Measurements from ENCODE around the gene RARRES1. TPM values are rescaled to one million over a fixed set of nuclear protein-coding genes. Genes with fewer than 3 reads are reported as not detected.

RARRES1 gene
- total RNA-seq, 3 donors from 2014 or later: 3.5 to 568 (median 403) TPM

DNA sequence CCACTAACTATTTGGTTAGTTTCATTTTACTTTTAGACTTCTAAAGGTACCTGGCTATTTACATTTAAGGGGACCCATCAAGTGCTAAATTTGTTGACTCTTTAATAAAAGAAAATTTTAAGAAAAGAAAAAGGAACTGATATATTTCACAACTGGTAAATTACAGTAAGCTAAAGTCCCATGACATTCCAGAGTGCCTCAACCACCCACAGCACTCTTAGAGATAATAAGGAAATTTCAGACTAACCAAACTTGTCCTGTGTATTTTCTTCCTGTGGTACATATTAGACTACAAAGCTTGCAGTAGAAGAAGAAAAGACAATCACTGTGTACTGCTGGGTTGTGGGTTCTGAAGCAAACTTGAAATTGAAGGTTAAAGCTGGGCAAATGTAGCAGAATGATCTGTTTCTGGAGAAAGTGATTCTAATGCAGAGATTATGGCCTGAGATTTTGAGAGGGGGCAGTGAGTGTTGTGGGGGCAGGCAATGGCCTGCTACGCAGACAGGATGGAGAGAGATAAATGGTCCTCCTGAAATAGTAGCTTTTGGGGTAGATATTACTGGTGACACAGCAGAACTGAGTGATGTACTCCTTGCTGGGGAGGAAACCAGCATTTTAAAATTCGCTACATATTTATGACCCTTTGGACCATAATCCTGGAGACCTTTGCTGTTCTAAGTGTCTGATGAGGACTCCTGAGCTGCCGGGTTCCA lies 45.1 kb upstream of the RARRES1 start:
- peaks cover 5 to 17% of the 10 kb centered on the region in 2 donors for H3K4me1 ChIP-seq

DNA sequence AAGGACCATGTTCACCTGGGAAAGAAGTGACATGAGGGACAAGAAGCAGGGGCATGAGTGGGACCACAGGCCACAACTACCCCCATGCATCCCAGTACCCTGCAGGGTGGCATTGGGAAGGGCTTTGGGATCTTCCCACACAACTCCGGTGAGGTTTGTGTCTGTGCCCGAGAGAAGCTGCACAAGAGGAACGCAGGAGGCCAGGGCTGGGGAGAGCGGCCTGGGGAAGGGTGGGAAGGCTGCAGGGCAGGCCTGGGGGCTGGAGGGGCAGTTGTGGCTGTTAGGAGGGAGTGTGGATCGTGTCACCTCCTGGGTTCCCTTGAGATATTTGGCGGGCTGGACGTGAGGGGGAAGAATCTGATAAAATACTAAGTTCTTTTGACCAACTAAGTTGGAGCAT lies 44.3 kb upstream of the RARRES1 start:
- TF ChIP-seq POLR2AphosphoS5 (IDR thresholded peaks at IDR 0.05): no peak
- TF ChIP-seq, protein P1, sequence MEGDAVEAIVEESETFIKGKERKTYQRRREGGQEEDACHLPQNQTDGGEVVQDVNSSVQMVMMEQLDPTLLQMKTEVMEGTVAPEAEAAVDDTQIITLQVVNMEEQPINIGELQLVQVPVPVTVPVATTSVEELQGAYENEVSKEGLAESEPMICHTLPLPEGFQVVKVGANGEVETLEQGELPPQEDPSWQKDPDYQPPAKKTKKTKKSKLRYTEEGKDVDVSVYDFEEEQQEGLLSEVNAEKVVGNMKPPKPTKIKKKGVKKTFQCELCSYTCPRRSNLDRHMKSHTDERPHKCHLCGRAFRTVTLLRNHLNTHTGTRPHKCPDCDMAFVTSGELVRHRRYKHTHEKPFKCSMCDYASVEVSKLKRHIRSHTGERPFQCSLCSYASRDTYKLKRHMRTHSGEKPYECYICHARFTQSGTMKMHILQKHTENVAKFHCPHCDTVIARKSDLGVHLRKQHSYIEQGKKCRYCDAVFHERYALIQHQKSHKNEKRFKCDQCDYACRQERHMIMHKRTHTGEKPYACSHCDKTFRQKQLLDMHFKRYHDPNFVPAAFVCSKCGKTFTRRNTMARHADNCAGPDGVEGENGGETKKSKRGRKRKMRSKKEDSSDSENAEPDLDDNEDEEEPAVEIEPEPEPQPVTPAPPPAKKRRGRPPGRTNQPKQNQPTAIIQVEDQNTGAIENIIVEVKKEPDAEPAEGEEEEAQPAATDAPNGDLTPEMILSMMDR (IDR thresholded peaks at IDR 0.05): no peak
- no peak for TF ChIP-seq POLR2A (IDR thresholded peaks at IDR 0.05)
- intact Hi-C loops (cut with DNase I; ENCODE audit: low total_unique reads): loop anchor here (5.0 kb wide), 1 partner anchor 44 kb away; the partner anchor contains the start of gene RARRES1
- DNase-seq (ENCODE audit: low spot score in 2 of 2): no peak
- H3K27ac ChIP-seq: peak overlapping the region; percentile 89 to 92
- H3K4me1 ChIP-seq: peaks cover 8 to 20% of the 10 kb centered on the region in 2 donors
- H3K4me3 ChIP-seq: no peak overlapping the region
- H3K27me3 ChIP-seq: no peaks in the 10 kb centered on the region
- no peaks in the 10 kb centered on the region for H3K36me3 ChIP-seq
- H3K9me3 ChIP-seq: no peaks in the 10 kb centered on the region

More for the DNA sequence above, 45.1 kb upstream of the RARRES1 start:
- DNase-seq (ENCODE audit: low spot score in 2 of 2): no peak
- Histone ChIP-seq H3K27ac (peak overlapping the region; percentile 89 to 92), H3K36me3 (no peaks in the 10 kb centered on the region), H3K9me3 (no peaks in the 10 kb centered on the region), H3K27me3 (no peaks in the 10 kb centered on the region), H3K4me3 (no peak overlapping the region)
- intact Hi-C loops (cut with DNase I; ENCODE audit: low total_unique reads): loop anchor here (5.0 kb wide), 1 partner anchor 45 kb away; the partner anchor contains the start of gene RARRES1
- TF ChIP-seq POLR2A (IDR thresholded peaks at IDR 0.05) (no peak), POLR2AphosphoS5 (IDR thresholded peaks at IDR 0.05) (no peak)
- TF ChIP-seq, protein P1 (IDR thresholded peaks at IDR 0.05): no peak

DNA sequence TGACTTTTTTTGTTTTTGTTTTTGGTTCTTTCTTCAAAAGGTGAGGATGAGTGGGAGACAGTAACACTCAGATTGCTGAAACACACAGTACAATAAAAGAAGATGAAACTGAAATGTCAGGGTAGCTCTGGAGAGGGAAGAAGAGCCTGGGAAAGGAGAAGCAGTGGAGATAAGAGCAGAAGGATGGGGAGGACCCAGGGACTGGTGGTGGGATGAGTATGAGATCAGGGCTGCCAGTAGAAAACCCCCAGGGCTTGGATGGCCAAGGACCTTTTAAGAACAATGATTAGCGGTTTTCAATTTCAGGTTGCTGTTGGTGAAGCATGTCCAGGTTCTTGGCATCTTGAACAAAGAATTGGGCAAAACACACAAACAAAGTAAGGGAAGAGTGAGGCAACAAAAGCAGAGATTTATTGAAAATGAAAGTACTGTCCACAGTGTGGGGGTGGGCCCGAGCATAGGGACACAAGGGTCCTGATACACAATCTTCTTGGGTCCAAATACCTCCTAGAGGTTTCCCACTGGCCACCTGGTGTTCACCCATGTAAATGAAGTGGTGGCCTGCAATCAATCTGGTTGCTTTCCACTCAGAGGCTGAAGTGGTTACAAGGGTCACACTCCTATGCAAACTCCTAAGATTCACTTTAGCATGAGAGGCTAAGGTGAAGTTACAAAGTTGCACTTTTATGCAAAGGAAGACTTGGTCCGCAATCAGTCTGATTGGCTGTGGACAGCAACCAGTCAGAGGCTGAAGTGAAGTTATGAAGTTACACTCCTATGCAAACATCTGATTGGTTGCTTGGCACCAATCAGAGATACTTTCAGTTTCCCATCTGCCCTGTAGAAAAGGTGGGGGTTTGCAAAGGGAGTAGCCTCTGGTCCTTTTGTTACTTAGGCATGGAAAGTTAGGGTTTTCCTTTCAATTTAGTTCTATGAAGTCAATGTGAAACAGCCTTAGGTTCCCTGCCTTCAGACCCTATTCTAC lies 43.5 kb upstream of the RARRES1 start:
- Histone ChIP-seq H3K4me3 (no peak overlapping the region), H3K27me3 (no peaks in the 10 kb centered on the region), H3K4me1 (peaks cover 11 to 28% of the 10 kb centered on the region in 2 donors), H3K36me3 (no peaks in the 10 kb centered on the region), H3K27ac (peak overlapping the region; percentile 89 to 92), H3K9me3 (no peaks in the 10 kb centered on the region)
- DNase-seq (ENCODE audit: low spot score in 2 of 2): no peak
- TF ChIP-seq POLR2A (IDR thresholded peaks at IDR 0.05) (no peak), POLR2AphosphoS5 (IDR thresholded peaks at IDR 0.05) (no peak)
- intact Hi-C loops (cut with DNase I; ENCODE audit: low total_unique reads): loop anchor here (2.0 to 5.0 kb wide), 2 partner anchors 13 to 43 kb away; partner anchors contain the start of gene RARRES1

DNA sequence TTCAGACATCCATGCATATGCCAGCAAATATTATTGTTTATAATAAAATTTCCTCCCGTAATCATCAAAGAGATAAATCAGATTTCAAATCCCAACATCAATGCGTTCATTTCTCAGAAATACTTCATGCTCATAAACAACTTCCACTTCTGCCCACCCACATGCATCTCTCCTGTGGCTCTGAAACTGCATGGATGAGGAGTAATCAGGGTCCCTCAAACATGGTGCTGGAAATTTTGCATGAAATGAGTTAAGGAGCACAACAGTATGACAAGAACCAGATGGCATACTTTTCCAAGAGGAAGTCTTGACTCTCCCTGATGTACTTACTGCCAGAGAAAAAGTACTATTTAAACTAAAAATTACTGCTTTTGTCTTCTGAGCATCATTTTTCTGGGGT lies 42.7 kb upstream of the RARRES1 start:
- Histone ChIP-seq H3K4me1 (peaks cover 16 to 36% of the 10 kb centered on the region in 2 donors), H3K27me3 (no peaks in the 10 kb centered on the region), H3K9me3 (no peaks in the 10 kb centered on the region), H3K27ac (peak overlapping the region; percentile 89 to 92), H3K36me3 (no peaks in the 10 kb centered on the region), H3K4me3 (no peak overlapping the region)
- no peak for DNase-seq (ENCODE audit: low spot score in 2 of 2)
- intact Hi-C loops (cut with DNase I; ENCODE audit: low total_unique reads): loop anchor here (2.0 to 5.0 kb wide), 2 partner anchors 14 to 43 kb away; partner anchors contain the start of gene RARRES1
- TF ChIP-seq POLR2AphosphoS5 (IDR thresholded peaks at IDR 0.05): no peak

DNA sequence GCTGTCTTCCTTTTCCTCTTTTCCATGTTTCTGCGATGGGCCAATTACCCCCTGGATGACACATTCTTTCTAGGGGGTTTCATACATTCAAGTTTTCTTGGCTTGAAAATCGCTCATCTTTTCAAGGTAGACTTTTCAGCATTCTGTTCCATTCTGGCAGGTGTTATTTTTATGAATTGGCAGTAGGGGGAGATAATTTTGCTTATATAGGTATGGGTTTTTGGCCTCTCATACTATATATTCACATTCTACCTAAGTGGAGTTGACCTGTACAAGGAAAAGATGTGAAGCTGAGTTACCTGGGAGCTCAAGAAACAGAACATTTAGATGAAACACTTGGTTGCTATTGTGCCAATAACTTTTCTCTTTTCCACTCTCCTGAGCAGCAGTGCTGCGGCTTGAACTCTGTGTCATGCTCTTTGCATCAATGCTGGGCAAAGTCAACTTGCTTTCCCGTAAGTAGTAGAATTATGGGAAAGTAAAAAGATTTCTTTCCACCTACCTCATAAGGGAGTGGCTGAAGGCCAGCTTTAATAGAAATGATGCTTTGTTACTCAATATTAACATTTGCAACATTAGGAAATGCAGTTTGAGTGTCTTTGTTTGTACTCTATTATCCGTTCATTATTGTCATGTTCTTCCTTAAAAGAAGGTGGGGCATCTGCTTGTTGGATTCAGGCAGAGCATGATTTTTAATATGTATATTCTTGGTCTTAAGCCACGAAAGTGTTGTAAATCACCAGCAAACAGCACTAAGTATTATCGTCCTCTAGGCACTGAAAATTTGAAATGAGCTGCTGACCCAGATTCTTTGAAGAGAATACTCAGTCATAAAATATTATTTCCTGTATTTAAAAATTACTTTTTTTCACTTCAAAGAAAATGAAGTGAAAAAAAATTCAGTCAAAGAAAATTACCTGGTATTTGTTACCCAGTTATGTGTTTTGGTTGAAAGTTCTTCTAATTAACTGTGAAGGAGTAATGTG lies 41.9 kb upstream of the RARRES1 start:
- no peaks in the 10 kb centered on the region for H3K9me3 ChIP-seq
- H3K4me1 ChIP-seq: peaks cover 19 to 36% of the 10 kb centered on the region in 2 donors
- TF ChIP-seq POLR2AphosphoS5 (IDR thresholded peaks at IDR 0.05) (peak; percentile 63 to 72 (median 68)), POLR2A (IDR thresholded peaks at IDR 0.05) (no peak)
- TF ChIP-seq, protein P1 (IDR thresholded peaks at IDR 0.05): no peak
- H3K4me3 ChIP-seq: no peak overlapping the region
- intact Hi-C loops (cut with DNase I; ENCODE audit: low total_unique reads): loop anchor here (2.0 kb wide), 1 partner anchor 15 kb away; no protein-coding TSS in a partner anchor
- H3K27me3 ChIP-seq: no peaks in the 10 kb centered on the region
- peak in 1 of 2 donors; percentile 44 for DNase-seq (ENCODE audit: low spot score in 2 of 2)
- peak overlapping the region; percentile 91 to 92 for H3K27ac ChIP-seq
- H3K36me3 ChIP-seq: no peaks in the 10 kb centered on the region

Data from breast epithelium (tissue), 4 donors.